ENCODE results near the gene CADM1.

GRCh38 chr11:115202900-115203552, 301.2 kb downstream of the CADM1 start:
- TF ChIP-seq CTCF (conservative IDR thresholded peaks at IDR 0.05 in 1 of 2, IDR thresholded peaks at IDR 0.05 in 1 of 2; ENCODE audit: low read depth in 1 of 2, low read length in 2 of 2) (no peak), EZH2 (IDR thresholded peaks at IDR 0.05; ENCODE audit: low read length, missing control alignments) (no peak)
